Upper lobe of right lung (tissue), 1 donor: ENCODE data around the gene DRAP1. TPM values are rescaled to one million over a fixed set of nuclear protein-coding genes. Genes with fewer than 3 reads are reported as not detected.

Experiments
- ATAC-seq: fragments of 200-7000 bp; cut with Tn5 transposase; one replicate; pipeline ENCODE4 v1.9.1; 2020; ENCODE audit warnings: mild to moderate bottlenecking, moderate library complexity
- DNase-seq: peaks from one replicate; pipeline ENCODE4 v3.0.0-alpha.2; 2020
- H3K27ac ChIP-seq: fragments of 200-600 bp; one replicate; pipeline ENCODE4 v1.8.0; 2022
- H3K27me3 ChIP-seq: fragments of 200-600 bp; one replicate; pipeline ENCODE4 v1.8.0; 2022; ENCODE audit warnings: mild to moderate bottlenecking
- H3K36me3 ChIP-seq: fragments of 200-600 bp; one replicate; pipeline ENCODE4 v1.8.0; 2022
- H3K4me1 ChIP-seq: fragments of 200-600 bp; one replicate; pipeline ENCODE4 v1.8.0; 2022
- H3K4me3 ChIP-seq: fragments of 200-600 bp; one replicate; pipeline ENCODE4 v1.8.0; 2022; ENCODE audit warnings: mild to moderate bottlenecking
- H3K9me3 ChIP-seq: fragments of 200-600 bp; one replicate; pipeline ENCODE4 v1.8.0; 2022
- intact Hi-C: fragments of 100-400 bp; cut with DNase I; formaldehyde crosslinking; loops from one replicate; pipeline ENCODE4 v1.11.0; 2022
- total RNA-seq: library from RNA; stranded (reverse); fragmentation: NEBNext Ultra II Directional; extraction: Animal tissue kit (Norgen Biotek cat#: 25700); gene quantifications from one replicate; pipeline ENCODE4 v1.2.1, GENCODE V29; 2021
- TF ChIP-seq, protein P1 (sequence below): fragments of 200-600 bp; IDR thresholded peaks from one replicate; pipeline ENCODE4 v1.8.0; 2022; ENCODE audit warnings: antibody characterized with exemption
- donor health status: DM: no; HTN: yes; CAD: no; lungs with severe emphysema.

The DRAP1 gene
- total RNA-seq, 1 donor from 2014 or later, result 62.8 TPM

DNA sequence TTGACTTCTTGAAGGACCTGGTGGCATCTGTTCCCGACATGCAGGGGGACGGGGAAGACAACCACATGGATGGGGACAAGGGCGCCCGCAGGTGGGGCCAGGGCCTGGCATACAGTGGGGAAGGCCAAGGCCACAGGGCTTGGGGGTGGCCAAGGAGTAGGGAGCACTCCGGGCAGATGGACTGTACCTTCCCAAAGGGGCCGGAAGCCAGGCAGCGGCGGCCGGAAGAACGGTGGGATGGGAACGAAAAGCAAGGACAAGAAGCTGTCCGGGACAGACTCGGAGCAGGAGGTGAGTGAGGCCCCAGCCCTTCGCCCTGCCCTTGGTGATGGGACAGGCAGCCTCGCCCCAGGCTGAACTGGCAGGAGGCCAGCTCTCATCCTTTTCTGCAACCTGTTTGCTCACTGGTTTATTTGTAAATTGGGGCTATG, 1.2 kb downstream of the DRAP1 start:
- ATAC-seq (no peak), DNase-seq (peak; percentile 67)
- peaks cover 40% of the 10 kb centered on the region for H3K4me1 ChIP-seq
- H3K27ac ChIP-seq, result peak overlapping the region; percentile 81
- H3K4me3 ChIP-seq, result peak overlapping the region; percentile 98
- intact Hi-C loops, result loop anchor here (10.0 kb wide), 1 partner anchor 54 kb away; no protein-coding TSS in a partner anchor
- TF ChIP-seq, protein P1, sequence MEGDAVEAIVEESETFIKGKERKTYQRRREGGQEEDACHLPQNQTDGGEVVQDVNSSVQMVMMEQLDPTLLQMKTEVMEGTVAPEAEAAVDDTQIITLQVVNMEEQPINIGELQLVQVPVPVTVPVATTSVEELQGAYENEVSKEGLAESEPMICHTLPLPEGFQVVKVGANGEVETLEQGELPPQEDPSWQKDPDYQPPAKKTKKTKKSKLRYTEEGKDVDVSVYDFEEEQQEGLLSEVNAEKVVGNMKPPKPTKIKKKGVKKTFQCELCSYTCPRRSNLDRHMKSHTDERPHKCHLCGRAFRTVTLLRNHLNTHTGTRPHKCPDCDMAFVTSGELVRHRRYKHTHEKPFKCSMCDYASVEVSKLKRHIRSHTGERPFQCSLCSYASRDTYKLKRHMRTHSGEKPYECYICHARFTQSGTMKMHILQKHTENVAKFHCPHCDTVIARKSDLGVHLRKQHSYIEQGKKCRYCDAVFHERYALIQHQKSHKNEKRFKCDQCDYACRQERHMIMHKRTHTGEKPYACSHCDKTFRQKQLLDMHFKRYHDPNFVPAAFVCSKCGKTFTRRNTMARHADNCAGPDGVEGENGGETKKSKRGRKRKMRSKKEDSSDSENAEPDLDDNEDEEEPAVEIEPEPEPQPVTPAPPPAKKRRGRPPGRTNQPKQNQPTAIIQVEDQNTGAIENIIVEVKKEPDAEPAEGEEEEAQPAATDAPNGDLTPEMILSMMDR, result no peak
- peaks cover 16% of the 10 kb centered on the region for H3K36me3 ChIP-seq
- no peaks in the 10 kb centered on the region for H3K27me3 ChIP-seq
- no peaks in the 10 kb centered on the region for H3K9me3 ChIP-seq

DNA sequence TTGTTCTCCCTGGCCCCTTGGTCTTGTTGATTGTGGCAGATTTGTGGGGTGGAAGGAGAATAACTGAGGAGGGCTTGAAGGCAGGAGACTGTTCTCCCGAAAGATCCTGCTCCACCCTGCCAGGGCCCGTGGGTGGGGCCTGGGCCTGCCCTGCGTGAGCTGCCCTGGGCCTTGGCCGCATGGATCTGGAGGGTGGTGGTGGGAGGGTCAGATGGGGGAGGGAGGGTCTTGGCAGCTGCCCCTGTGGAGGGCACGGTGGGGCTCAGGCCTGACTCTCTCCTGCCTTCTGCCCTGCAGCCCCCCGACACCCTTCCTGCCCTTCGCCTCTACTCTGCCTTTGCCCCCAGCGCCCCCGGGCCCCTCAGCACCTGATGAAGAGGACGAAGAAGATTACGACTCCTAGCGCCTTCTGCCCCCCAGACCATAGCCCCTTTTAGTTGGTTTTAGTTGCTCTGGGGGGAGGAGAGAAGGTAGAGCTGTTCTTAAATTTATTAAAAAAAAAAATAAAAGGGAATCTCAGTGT, 1.9 kb downstream of the DRAP1 start:
- DNase-seq (no peak), ATAC-seq (no peak)
- peaks cover 33% of the 10 kb centered on the region for H3K4me1 ChIP-seq
- H3K9me3 ChIP-seq, result no peaks in the 10 kb centered on the region
- no peaks in the 10 kb centered on the region for H3K27me3 ChIP-seq
- intact Hi-C loops, result loop anchor here (10.0 kb wide), 1 partner anchor 54 kb away; no protein-coding TSS in a partner anchor
- no peak overlapping the region for H3K4me3 ChIP-seq
- H3K36me3 ChIP-seq, result peaks cover 16% of the 10 kb centered on the region
- TF ChIP-seq, protein P1, result no peak
- no peak overlapping the region for H3K27ac ChIP-seq

DNA sequence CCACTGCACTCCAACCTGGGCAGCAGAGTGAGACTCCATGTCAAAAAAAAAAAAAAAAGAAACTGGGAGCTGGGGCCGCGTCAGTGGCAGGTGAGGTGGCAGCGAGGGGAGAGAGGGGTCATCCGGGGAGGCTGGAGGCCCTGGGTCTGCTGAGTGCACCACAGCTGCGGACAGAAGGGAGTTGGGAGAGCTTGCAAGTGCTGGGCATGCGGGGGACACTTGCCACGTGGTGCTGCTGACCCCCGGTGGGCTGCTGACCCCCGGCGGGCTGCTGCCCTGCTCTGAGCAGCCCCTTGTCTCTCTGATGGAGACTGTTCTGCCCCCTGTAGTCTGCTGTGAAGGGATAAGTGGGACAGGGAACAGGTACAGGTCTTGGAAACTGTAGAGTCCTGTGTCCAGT, 2.6 kb downstream of the DRAP1 start:
- no peak overlapping the region for H3K27ac ChIP-seq
- ATAC-seq, result no peak
- TF ChIP-seq, protein P1, result no peak
- peaks cover 26% of the 10 kb centered on the region for H3K4me1 ChIP-seq
- H3K36me3 ChIP-seq, result peaks cover 16% of the 10 kb centered on the region
- intact Hi-C loops, result loop anchor here (10.0 kb wide), 1 partner anchor 53 kb away; no protein-coding TSS in a partner anchor
- DNase-seq, result no peak
- H3K27me3 ChIP-seq, result no peaks in the 10 kb centered on the region
- H3K4me3 ChIP-seq, result no peak overlapping the region
- H3K9me3 ChIP-seq, result no peaks in the 10 kb centered on the region

DNA sequence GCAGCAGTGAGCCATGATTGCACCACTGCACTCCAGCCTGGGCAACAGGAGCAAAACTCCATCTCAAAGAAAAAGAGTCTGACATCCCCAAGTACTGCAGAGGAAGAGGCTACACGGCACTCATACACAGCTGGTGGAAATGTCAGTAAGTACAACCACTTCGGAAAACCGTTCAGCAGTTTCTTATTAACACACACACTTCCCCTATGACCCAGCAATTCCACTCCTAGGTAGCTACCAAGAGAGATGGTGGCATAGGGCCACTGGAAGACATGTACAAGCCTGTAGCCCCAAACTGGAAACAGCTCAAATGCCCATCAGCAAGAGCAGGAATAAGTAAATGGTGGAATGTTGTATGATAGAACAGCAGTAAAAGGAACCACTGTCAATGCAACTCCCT, 3.3 kb downstream of the DRAP1 start:
- H3K27me3 ChIP-seq, result no peaks in the 10 kb centered on the region
- TF ChIP-seq, protein P1, result no peak
- ATAC-seq (no peak), DNase-seq (no peak)
- intact Hi-C loops, result loop anchor here (10.0 kb wide), 1 partner anchor 52 kb away; no protein-coding TSS in a partner anchor
- H3K36me3 ChIP-seq, result peaks cover 16% of the 10 kb centered on the region
- H3K9me3 ChIP-seq, result no peaks in the 10 kb centered on the region
- H3K4me3 ChIP-seq, result no peak overlapping the region
- H3K27ac ChIP-seq, result no peak overlapping the region
- peaks cover 19% of the 10 kb centered on the region for H3K4me1 ChIP-seq

DNA sequence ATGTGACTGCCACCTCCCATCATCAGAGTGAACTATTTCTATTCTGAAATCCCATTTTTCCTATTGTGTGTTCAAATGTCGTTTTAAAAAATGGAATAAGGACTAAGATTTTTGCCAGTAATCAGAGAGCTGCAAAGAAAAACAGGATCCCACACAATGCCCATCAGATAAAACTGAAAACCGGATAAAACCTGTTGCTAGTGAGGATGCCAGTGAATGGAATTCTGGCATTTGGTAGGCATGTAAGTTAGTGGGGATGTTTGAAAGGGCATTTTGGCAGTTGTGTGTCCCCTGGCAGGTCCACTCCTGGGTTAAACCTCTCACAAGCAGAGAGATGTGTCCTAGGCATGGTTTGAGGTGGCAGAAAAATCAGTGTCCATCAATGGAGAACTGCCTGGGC, 6.2 kb downstream of the DRAP1 start:
- Histone ChIP-seq H3K4me1 (peaks cover 8% of the 10 kb centered on the region), H3K4me3 (no peak overlapping the region), H3K9me3 (no peaks in the 10 kb centered on the region), H3K27me3 (no peaks in the 10 kb centered on the region), H3K27ac (no peak overlapping the region), H3K36me3 (peaks cover 16% of the 10 kb centered on the region)
- ATAC-seq, result no peak
- intact Hi-C loops, result loop anchor here (10.0 kb wide), 1 partner anchor 49 kb away; no protein-coding TSS in a partner anchor
- DNase-seq, result no peak
- TF ChIP-seq, protein P1, result no peak
